ENCODE results near the gene C1orf105.

DNA sequence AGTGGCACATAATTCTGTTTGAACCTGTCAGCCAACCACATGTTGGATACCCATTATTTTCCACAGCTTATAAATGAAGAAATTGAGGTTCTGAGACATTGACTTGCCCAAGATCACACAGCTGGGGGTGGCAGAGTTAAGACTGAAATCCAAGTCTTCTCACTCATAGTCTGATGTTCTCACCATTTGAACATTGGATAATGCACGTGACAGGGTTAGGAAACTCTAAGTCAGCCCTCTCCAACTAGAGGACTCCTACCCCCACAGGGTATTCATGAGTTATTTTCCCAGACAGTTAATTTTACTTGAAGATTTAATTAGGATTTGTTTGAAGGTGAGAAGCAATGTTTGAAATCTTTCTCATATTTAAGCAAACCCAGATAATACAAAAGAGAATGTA lies 38.1 kb upstream of the C1orf105 start:
- TF ChIP-seq EZH2 (IDR thresholded peaks at IDR 0.05; ENCODE audit: borderline replicate concordance) (no peak), EZH2phosphoT487 (IDR thresholded peaks at IDR 0.05; ENCODE audit: low read depth, severe bottlenecking, unreplicated experiment) (no peak)
- TF ChIP-seq, protein P1, sequence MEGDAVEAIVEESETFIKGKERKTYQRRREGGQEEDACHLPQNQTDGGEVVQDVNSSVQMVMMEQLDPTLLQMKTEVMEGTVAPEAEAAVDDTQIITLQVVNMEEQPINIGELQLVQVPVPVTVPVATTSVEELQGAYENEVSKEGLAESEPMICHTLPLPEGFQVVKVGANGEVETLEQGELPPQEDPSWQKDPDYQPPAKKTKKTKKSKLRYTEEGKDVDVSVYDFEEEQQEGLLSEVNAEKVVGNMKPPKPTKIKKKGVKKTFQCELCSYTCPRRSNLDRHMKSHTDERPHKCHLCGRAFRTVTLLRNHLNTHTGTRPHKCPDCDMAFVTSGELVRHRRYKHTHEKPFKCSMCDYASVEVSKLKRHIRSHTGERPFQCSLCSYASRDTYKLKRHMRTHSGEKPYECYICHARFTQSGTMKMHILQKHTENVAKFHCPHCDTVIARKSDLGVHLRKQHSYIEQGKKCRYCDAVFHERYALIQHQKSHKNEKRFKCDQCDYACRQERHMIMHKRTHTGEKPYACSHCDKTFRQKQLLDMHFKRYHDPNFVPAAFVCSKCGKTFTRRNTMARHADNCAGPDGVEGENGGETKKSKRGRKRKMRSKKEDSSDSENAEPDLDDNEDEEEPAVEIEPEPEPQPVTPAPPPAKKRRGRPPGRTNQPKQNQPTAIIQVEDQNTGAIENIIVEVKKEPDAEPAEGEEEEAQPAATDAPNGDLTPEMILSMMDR (IDR thresholded peaks at IDR 0.05; ENCODE audit: poor library complexity), result no peak
